GM12874 (cell line): Measurements from ENCODE around the gene NHERF1.
A peak's percentile ranks its signal among the peaks of the same experiment; 100 is the strongest.

Experiments used
- CTCF ChIP-seq: IDR thresholded peaks from 2 replicates; pipeline ENCODE4 v1.5.1; 2011; ENCODE audit warnings: low read depth, mild to moderate bottlenecking, control low read depth, low read length, moderate library complexity; ENCODE audit not compliant: insufficient read depth

The NHERF1 gene

GRCh38 chr17:74758848-74759168 lies 10.4 kb downstream of the NHERF1 start:
- no peak for TF ChIP-seq CTCF

- peak; percentile 42 for TF ChIP-seq CTCF
These were observed 10.9 kb downstream of the NHERF1 start for GRCh38 chr17:74759243-74759801.

DNA sequence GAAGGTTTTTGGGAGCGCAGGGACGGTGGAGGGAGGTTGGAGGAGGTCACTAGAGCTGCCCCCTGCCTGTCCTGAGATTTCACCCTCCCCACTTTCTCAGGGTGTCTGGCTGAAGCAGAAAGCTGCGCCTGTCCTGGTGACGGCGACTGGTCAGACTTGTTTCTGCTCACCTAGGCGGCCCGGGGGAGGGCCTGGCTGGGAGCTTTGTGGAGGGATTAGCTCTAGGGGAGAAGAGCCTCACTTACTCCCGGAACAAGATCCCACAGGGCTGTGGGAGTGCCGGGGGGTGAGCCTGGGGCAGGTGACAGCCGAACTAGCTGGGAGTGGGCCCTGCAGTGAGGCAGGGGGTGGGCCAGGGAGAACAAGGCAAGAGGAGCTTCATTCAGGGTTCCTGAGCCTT lies 11.5 kb downstream of the NHERF1 start:
- no peak for TF ChIP-seq CTCF

- no peak for TF ChIP-seq CTCF
These were observed 12.1 kb downstream of the NHERF1 start for GRCh38 chr17:74760404-74761105.

GRCh38 chr17:74761419-74761818 lies 13.0 kb downstream of the NHERF1 start:
- TF ChIP-seq CTCF = no peak

DNA sequence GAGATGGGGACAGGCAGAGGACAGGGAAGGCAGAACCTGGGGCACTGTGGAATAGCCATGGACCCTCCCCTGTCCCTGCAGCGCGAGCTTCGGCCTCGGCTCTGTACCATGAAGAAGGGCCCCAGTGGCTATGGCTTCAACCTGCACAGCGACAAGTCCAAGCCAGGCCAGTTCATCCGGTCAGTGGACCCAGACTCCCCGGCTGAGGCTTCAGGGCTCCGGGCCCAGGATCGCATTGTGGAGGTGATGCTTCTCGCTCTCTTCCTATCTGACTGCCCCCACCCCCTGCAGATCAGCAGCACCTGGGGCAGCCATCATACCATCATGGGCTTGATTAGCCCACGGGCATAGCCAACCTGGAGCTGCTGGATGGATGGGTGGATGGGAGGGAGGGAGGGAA lies 13.5 kb downstream of the NHERF1 start:
- no peak for TF ChIP-seq CTCF

DNA sequence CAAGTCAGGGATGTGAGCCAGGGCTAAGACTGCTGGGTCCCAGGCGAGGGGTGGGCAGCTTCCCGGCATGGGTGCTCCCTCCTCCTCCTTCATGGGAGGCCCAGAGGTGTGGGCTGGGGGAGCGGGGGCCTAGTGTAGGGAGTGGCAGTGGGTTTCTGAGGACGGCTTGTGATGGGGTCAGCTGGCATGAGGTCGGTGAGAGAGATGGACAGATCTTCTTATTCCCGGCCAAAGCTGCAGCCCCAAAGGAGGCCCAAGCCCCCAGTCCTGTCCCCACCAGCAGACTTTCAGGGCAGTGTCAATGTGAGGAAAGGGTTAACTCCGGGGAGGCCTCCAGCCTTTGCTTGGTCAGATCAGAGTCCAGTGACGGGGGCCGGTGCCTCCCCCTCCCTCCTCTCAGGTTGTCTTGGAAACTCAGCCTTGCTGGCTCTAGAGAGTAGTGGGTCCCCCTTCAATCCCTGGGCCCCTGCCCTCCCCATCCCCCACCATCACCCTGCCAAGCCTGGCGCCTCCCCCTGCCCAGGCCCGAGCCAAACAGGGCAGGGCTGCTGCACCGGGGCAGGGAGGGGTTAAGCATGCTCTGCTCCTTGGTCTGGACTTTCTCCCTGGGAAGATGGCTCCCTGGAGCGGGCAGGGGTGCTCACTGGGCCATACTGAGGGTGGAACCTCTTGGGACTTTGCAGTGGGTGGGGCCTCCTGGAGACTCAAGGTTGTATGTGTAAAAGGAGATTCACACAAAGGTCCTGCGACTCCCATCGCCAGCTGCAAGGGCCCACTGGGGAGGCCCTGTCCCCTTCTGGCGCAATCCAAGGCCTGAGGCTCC lies 15.3 kb downstream of the NHERF1 start:
- no peak for TF ChIP-seq CTCF
